NOMO-1 treated with DMSO at 0.1 percent for 48 hours (cell line): ENCODE data around the gene PHLDB1.

ENCODE experiments used
- DNase-seq: peaks from one replicate; lab custom pipeline; 2025; ENCODE audit not compliant: unreplicated experiment; lab: John Stamatoyannopoulos, UW

Gene PHLDB1

GRCh38 chr11:118638726-118639125, 31.3 kb downstream of the PHLDB1 start:
- no peak for DNase-seq

DNA sequence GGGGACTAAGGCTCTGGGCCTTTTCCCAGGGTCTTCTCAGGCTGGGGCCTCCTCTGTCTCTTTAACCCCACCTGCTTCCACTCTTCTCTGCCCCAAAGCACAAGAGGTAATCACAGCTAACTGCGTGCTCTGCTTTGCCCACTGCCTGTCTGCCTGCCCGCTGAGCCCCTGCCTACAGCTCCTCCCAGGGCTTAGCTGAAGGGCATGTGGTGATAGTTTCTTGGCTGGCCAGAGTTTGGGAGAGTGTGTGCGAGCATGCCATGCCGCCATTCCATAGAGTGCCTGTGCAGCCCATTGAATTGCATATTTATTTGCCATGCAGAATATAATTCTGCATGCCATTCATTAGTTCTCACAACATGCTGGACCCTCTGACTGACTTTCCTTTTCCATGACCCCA, 32.5 kb downstream of the PHLDB1 start:
- no peak for DNase-seq

- DNase-seq, result no peak
Measured at GRCh38 chr11:118640332-118641154, 33.1 kb downstream of the PHLDB1 start.

DNA sequence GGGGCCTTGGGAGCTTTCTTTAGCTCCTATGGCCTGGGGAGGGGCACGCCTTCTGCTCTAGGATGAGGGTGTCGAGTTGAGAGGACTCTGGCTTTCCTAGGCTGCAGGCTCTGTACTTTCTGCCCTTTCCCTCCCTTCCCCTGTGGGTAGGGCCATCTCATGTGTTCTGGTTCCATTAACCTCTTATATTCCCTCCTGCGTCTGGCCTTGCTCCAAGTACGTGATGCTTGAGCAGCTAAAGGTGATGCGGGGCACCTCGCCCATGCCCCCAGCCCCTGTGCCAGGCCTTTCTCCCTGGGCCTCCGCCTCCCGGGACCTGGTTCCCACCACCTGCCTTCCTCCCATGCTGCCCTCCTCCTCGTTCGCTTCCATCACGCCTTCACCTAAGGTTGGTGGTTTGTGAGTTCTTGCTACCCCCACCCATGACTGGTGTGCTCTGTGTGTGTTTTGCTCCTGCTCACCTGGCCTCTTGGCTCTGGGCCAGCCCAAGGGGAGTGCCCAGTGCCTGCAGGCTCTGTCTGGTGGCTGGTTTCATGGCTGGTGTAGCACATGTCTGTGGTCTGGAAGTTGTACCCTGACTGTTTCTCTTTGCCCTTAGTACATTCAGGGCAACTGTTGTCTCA, 34.1 kb downstream of the PHLDB1 start:
- no peak for DNase-seq

DNA sequence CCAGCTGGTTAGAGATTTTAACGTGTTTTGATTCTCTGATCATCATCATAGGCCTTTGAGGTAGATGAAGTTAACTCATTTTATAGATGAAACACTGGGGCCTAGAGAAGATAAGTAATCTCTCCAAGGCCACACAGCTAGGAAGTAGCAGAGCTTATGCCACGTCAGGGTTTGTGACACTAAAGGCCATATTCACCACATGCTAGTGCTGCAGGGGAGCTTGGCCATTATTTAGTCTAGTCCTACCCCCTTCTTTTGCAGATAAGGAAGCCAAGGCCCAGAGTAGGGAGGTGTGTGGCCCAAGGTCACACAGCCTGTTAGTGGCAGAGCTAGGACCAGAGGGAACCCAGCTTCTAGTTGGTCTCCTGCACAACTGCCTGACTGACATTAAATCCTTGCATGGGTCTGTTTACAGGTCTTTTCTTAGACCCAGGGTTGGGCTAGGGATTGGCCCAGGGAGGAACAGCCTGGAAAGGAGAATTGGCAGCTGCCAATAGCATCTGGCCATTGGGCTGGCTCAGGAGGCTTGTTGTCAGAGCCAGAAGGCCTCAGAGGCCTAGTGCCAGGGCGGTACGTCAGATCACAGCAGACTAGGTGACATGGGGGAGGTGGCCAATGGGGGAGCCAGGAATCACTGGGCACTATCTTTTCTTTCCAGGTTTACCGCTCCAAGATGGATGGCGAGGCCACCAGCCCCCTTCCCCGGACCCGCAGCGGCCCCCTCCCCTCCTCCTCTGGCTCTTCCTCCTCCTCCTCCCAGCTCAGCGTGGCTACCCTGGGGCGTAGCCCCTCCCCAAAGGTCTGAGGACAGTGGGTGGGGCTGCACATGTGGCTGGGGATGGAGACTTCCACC, 36.0 kb downstream of the PHLDB1 start:
- no peak for DNase-seq

DNA sequence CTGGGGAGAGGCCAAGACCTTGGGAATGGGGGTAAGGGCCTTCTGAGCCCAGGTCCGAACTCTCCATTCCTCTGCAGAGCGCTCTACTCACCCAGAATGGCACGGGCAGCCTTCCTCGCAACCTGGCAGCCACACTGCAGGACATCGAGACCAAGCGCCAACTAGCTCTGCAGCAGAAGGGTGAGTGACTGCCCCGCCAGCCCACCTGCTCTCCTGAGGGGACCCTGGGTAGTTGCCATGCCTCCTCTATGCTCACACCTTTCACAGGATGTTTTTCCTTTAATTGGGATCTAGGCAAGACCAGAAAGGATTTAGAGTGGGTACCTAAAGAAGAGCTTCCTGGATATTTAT, 36.6 kb downstream of the PHLDB1 start:
- DNase-seq, result no peak

DNA sequence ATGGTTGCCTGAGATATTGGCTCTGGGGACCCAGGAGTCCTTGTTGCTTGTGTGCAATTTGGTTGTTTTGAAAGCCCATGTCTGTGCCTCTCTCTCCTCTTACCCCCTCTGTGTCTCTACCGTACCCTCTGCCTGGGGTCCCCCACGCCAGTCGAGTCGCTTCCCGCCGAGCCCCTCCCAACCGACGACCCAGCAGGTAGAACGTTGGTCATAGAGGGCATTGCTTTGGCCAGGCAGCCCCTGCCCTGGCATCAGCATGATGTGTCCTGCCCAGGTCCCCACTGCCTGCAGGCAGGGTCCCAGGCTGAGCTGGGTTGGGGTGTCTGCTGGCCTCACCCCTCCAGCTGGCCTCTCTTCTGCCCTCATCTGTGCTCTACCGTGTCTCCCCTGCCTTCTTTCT, 37.1 kb downstream of the PHLDB1 start:
- no peak for DNase-seq

DNA sequence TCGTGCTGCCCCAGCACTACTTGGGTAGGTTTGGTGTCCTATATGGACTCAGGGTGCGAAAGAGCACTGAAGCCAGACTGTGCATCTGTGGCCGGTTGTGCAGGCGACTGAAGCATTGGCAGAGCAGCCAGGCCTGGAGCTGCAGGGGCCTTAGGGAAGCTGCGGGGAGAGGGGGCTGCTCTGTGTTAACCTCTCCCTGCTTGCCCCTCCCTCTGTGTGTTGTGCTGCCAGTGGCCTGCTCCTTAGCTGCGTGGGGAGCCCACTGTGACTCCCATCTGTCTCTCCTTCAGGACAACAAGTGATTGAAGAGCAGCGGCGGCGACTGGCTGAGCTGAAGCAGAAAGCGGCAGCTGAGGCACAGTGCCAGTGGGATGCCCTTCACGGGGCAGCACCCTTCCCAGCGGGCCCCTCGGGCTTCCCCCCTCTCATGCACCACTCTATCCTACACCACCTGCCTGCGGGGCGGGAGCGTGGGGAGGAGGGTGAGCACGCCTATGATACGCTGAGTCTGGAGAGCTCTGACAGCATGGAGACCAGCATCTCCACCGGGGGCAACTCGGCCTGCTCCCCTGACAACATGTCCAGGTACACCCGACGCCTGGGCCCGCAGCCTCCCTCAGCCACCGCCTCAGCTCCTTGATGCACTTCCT, 37.8 kb downstream of the PHLDB1 start:
- DNase-seq, result no peak

DNA sequence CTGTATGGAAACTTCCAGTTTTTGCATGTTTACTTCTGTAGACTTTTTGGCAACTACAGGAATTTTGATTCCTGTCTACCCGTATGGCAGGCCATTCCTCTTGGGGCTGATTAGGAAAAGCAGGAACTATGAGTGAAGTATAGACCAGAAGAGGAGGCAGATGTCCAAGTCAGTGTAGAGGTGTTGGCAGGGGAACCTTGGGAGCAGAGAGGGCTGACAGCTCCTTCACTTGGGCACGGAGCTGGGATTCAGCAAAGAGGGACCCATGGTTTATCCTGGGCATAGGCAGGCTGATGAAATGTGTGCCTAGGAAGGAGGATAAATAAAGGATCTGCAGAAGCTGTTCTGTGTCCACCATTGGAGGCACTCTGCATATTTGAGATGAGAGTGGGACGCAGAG, 39.0 kb downstream of the PHLDB1 start:
- no peak for DNase-seq

DNA sequence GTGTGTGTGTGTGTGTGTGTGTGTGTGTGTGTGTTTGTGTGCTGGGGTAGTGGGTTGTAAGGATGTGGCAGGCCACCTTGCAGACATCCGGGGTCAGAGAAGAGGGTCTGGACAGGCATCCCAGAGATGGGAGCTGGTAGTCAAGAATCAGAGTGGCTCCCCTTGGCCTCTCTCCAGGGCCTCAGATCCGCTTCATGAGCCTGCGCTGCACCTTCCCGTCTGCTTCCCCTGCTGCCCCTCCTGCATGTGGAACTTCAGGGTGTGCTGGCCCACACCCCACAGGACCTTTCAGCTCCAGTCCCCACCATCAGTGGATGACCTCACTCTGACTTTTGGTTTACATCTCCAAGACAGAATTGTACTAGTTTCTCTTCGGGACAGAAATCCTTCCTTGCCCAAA, 40.9 kb downstream of the PHLDB1 start:
- DNase-seq, result no peak

- no peak for DNase-seq
Measured at GRCh38 chr11:118649941-118650340, 42.5 kb downstream of the PHLDB1 start.

DNA sequence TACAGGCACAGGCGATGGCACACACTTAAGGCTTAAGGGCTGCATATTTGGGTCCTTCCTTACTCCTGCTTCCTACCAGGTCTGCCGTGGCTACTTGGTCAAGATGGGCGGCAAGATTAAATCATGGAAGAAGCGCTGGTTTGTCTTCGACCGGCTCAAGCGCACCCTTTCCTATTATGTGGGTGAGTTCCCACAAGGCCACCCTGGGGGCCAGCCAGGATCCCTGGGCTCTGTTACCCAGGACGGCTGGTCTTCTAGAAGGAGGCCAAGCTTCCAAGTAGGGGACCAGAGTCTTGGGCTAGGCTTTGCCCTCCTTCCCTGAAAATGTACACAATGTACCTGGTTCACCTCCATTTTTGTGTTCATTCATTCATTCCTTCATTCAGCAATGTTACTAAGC, 43.0 kb downstream of the PHLDB1 start:
- DNase-seq, result no peak

GRCh38 chr11:118651820-118652219, 44.4 kb downstream of the PHLDB1 start:
- DNase-seq, result no peak

DNA sequence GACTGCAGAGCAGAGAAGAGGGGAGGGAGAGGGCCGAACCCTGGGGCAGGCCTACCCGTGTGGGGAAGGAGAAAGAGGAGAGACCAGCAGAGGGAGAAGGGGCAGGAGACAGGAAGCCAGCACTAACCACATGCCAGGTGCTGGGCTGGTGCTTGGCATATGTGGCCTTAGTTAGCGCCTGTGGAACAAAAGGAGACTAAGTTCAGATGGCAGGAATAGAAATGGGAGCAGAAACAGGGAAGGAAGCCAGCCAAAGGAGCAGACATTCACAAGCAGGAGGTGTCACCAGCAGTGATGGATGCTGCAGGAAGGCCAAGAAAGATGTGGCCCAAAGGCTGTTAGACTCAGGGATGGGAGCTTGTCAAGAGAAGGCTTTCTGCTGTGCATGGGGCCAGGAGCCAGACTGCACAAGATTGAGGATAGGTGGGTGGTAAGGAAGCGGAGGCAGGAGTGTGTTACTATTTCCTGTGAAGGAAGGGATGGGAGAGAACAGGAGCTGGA, 45.3 kb downstream of the PHLDB1 start:
- no peak for DNase-seq

DNA sequence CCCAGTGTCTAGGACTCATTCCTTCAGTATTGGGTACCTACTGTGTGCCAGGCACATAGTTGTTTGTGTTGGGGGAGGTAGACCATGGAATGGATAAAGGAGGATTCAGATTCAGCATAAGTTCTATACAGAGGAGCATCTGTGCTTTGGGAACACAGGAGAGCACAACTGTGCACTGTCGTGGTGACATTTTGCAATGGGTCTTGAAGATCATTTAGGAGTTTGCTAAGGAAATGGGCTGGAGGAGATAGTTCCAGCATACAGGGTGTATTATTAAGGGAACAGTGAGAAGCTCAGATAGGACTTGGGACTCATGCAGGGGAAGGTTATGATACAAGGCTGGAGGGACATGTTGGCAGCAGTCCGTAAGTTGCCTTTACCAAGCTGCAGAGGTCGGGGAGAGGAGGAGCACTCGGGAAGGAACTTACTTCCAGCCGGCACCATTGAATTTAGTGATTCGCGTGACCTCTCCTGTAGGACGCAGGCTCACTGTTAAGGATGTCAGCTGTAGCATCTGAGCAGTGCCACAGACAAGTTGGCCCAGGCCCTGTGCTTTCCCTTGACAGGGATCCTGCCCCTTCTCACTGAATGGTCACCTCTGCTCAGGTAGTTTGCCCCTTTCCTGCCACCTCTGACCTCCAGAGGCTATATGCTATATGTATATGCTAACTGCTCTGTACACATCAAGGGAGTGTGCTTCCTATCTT, 46.4 kb downstream of the PHLDB1 start:
- no peak for DNase-seq

- no peak for DNase-seq
Measured at GRCh38 chr11:118655486-118656190, 48.2 kb downstream of the PHLDB1 start.

DNA sequence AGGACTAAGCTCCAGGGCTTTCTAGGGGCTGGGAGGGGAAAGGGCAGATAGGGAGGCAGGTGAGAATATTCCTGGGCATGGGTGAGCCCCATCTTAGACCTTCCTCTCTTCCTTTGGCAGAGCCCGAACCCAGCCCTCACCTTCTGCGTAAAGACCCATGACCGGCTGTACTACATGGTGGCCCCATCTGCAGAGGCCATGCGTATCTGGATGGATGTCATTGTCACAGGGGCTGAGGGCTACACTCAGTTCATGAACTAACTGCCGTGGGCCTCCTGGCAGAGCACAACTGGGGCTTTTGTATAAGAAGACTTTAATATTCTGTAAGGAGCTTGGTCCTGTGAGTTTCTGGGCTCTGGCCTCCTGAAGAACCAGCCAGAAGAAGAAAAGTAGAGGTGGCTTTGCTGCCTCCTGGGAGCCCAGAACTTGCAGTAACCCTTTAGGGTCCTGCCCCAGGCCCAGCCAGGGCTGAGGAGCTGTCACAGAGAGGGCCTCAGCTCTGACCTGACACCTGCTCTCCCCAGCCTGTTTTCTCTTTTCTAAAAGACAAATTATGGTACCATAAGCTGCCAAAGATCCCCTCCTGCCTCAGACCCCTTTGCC, 49.2 kb downstream of the PHLDB1 start:
- DNase-seq, result no peak

GRCh38 chr11:118657238-118657637, 49.8 kb downstream of the PHLDB1 start:
- no peak for DNase-seq

DNA sequence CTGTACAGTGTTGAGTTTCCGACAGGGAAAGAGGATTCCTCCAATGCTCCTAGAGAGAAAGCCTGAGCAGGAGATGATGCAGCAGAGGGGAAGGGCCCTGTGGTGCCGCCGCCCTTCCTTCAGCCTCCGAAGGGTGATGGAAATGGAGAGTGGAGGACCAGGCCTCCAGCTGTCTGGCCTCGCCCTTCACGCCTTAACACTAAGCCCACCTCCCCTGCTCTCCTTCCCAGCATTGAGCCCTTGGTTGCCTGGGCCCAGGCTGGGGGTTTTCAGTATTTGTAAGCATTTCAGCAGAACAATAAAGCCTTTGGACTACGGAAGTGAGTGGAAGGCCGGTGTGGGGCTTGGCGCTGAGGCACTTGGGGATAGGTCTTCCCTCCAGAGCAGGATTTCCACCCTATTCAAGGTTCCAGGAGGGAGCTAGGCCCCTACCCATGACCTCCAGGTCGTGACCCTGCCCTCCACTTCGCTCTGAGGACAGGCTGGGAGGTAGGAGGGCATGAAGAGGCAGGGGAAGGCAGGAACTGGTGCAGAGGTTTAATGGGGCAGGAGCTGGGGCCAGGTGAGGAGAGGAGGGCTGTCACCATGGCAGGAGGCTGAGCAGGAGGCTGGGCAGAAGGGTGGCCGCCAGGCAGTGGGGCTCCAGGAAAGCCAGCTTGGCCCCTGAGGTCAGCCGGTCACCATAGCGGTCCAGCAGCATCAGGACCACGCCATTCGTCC, 50.5 kb downstream of the PHLDB1 start:
- no peak for DNase-seq
